Breast epithelium (tissue), 4 donors: Measurements from ENCODE around the gene CLDN12. TPM values are rescaled to one million over a fixed set of nuclear protein-coding genes. Genes with fewer than 3 reads are reported as not detected.

Experiments used
- DNase-seq, 2 donors: peaks; one replicate each; pipeline ENCODE4 v3.0.0-alpha.2; 2019; ENCODE audit warnings: low spot score in 2 of 2
- H3K27ac ChIP-seq, 2 donors: fragments of 200-600 bp; sonication (generic) in 1 of 2; one replicate each; pipeline ENCODE4 v1.5.1; 2016 to 2019; ENCODE audit warnings: mild to moderate bottlenecking in 1 of 2
- H3K27me3 ChIP-seq, 2 donors: fragments of 200-600 bp; sonication (generic) in 1 of 2; one replicate each; pipeline versions ENCODE4 v1.5.1 to v1.6.0; 2017 to 2019; ENCODE audit warnings: control low read depth in 1 of 2, mild to moderate bottlenecking in 1 of 2
- H3K36me3 ChIP-seq: fragments of 200-600 bp; one replicate; pipeline ENCODE4 v1.5.1; 2019
- H3K4me1 ChIP-seq, 2 donors: fragments of 200-600 bp; sonication (generic); one replicate each; pipeline ENCODE4 v1.5.1; 2016 to 2019; ENCODE audit warnings: control low read depth in 1 of 2
- H3K4me3 ChIP-seq, 3 donors: fragments of 200-600 bp; sonication (generic); 1 replicate in 2 of 3; 2 replicates in 1 of 3; pipeline ENCODE4 v1.5.1; 2016 to 2019; ENCODE audit warnings: mild to moderate bottlenecking in 3 of 3, moderate library complexity in 2 of 3
- H3K9me3 ChIP-seq, 2 donors: fragments of 200-600 bp; sonication (generic) in 1 of 2; one replicate each; pipeline ENCODE4 v1.5.1; 2016 to 2019; ENCODE audit warnings: control low read depth in 1 of 2
- POLR2A ChIP-seq: fragments of 450-650 bp; IDR thresholded peaks from one replicate; pipeline ENCODE4 v1.6.1; 2016; ENCODE audit warnings: antibody characterized with exemption, mild to moderate bottlenecking, moderate library complexity
- POLR2AphosphoS5 ChIP-seq, 3 donors: sonication (generic); formaldehyde crosslinking; IDR thresholded peaks; one replicate each; pipeline ENCODE4 v1.6.1; 2017; ENCODE audit warnings: antibody characterized with exemption in 3 of 3
- intact Hi-C: fragments of 100-400 bp; cut with DNase I; formaldehyde crosslinking; loops from one replicate; pipeline ENCODE4 v1.15.1; 2023; ENCODE audit warnings: low total_unique reads
- total RNA-seq, 3 donors: library from RNA; depleted of rRNA; stranded (reverse); fragments of >200 nt; gene quantifications; one replicate each; pipeline ENCODE4 v1.1.0, GENCODE V29; 2016
- TF ChIP-seq, protein P1 (sequence below), 3 donors: fragments of 450-650 bp; IDR thresholded peaks; one replicate each; pipeline ENCODE4 v1.5.1; 2016 to 2017; ENCODE audit warnings: antibody characterized with exemption in 3 of 3, mild to moderate bottlenecking in 3 of 3, moderate library complexity in 3 of 3

The CLDN12 gene
- total RNA-seq, 3 donors from 2014 or later: 21.6 to 52.8 (median 43.3) TPM

DNA sequence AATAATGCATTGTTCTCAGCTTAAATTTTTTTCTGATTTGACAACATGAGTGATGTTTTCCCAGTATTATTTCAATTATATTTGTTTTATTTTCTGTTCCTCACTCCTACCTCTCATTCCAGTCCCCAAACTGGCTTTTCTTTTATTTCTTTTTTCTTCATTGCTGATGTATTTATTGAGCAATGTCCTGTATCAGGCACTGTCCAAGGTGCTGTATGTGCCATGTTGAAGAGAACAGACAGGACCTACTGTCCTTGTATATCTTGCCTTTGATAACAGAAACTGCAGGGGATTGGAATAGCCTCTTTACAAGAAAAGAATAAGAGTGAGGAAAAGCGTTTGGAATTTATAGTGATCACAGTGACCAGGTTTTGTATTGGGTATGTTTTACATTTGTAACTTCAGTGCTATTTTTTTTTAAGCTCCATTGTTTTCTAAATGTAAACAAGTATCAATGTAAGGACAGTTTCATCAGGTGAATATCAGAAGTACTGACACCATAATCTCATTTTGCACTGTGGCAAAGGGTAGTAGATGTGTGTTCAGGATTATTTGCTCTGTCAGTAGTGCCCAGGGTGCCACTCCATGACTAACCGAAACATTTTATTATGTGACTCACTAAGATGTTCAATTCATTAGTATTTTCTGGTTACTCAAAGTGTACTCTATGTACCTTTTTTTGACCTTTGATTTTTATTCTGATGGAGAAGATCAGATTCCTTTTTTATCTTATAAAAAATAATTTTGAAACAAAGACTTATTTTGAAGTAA is 15.6 kb upstream of the CLDN12 start:
- intact Hi-C loops: no loop called here
- Histone ChIP-seq H3K27ac (no peak overlapping the region), H3K36me3 (peaks cover 6% of the 10 kb centered on the region)

DNA sequence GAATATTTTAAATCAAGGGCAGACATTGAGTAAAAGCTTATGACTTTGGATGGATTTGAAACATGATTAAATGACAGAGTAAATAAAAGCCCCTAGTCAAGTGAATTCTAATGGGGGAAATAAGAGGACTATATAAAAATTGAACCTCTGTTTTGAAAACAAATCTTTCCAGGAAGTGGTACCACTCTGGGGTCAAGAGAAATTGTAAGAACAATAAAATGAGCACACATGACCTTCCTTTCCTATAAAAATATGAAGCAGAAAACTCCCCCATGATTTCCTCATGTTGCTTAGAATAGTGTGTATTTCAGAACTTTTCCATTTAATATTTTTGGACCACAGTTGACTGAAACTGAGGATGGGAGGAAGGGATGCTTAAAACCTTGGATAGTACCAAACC is 12.3 kb upstream of the CLDN12 start:
- no peak for DNase-seq
- no peak overlapping the region for H3K4me3 ChIP-seq
- intact Hi-C loops: no loop called here
- H3K9me3 ChIP-seq: no peaks in the 10 kb centered on the region
- TF ChIP-seq, protein P1, sequence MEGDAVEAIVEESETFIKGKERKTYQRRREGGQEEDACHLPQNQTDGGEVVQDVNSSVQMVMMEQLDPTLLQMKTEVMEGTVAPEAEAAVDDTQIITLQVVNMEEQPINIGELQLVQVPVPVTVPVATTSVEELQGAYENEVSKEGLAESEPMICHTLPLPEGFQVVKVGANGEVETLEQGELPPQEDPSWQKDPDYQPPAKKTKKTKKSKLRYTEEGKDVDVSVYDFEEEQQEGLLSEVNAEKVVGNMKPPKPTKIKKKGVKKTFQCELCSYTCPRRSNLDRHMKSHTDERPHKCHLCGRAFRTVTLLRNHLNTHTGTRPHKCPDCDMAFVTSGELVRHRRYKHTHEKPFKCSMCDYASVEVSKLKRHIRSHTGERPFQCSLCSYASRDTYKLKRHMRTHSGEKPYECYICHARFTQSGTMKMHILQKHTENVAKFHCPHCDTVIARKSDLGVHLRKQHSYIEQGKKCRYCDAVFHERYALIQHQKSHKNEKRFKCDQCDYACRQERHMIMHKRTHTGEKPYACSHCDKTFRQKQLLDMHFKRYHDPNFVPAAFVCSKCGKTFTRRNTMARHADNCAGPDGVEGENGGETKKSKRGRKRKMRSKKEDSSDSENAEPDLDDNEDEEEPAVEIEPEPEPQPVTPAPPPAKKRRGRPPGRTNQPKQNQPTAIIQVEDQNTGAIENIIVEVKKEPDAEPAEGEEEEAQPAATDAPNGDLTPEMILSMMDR (IDR thresholded peaks at IDR 0.05): no peak
- TF ChIP-seq POLR2AphosphoS5 (IDR thresholded peaks at IDR 0.05) (no peak), POLR2A (no peak)
- H3K4me1 ChIP-seq: no peaks in the 10 kb centered on the region
- H3K27ac ChIP-seq: no peak overlapping the region
- no peaks in the 10 kb centered on the region for H3K27me3 ChIP-seq
- H3K36me3 ChIP-seq: no peaks in the 10 kb centered on the region

More for the DNA sequence above, 15.6 kb upstream of the CLDN12 start:
- H3K4me1 ChIP-seq: no peaks in the 10 kb centered on the region
- no peaks in the 10 kb centered on the region for H3K9me3 ChIP-seq
- DNase-seq: no peak
- no peaks in the 10 kb centered on the region for H3K27me3 ChIP-seq
- H3K4me3 ChIP-seq: no peak overlapping the region
- no peak for TF ChIP-seq POLR2AphosphoS5 (IDR thresholded peaks at IDR 0.05)
- TF ChIP-seq, protein P1 (IDR thresholded peaks at IDR 0.05): no peak
- no peak for TF ChIP-seq POLR2A

DNA sequence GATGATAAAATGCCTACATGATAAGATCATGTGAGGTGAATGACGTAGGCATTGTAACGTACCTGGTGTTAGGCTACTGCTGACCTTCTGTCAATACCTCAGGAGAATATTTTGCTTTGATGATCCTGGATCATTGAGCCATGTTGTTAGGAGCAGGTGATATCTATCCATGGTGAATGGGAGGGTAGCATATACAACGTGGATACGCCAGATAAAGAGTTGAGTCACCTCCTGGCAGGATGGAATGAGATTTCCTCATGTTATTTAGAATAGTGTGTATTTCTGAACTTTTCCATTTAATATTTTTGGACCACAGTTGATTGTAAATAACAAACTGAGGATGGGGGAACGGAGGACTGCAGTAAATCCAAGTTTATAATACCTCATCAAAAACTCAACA is 11.8 kb upstream of the CLDN12 start:
- intact Hi-C loops: no loop called here
- no peak for DNase-seq

DNA sequence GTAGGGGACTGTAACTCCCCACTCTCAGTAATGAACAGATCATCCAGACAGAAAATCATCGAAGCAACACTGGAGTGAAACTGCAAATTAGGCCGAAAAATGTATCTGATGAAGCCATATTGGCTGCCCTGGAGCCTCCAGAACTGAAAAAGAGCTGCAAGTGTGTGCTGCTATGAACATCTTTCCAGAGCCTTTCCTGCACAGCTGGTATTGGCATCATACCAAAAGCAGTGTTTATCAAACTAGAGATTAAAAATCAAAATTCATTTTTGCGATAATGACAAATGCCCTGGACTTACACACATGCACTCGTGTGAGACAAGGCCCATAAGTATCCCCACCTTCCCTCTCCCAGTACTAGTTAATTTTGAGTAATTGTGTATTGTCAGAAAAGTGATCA is 6.8 kb upstream of the CLDN12 start:
- intact Hi-C loops: no loop called here
- H3K27ac ChIP-seq: no peak overlapping the region
- no peak overlapping the region for H3K4me3 ChIP-seq
- TF ChIP-seq POLR2A: no peak
- no peak for TF ChIP-seq POLR2AphosphoS5 (IDR thresholded peaks at IDR 0.05)
- TF ChIP-seq, protein P1 (IDR thresholded peaks at IDR 0.05): no peak
- no peaks in the 10 kb centered on the region for H3K36me3 ChIP-seq
- DNase-seq: no peak
- H3K4me1 ChIP-seq: no peaks in the 10 kb centered on the region
- no peaks in the 10 kb centered on the region for H3K9me3 ChIP-seq
- no peaks in the 10 kb centered on the region for H3K27me3 ChIP-seq

More for the DNA sequence above, 11.8 kb upstream of the CLDN12 start:
- TF ChIP-seq, protein P1 (IDR thresholded peaks at IDR 0.05): no peak
- Histone ChIP-seq H3K36me3 (no peaks in the 10 kb centered on the region), H3K9me3 (no peaks in the 10 kb centered on the region), H3K4me1 (no peaks in the 10 kb centered on the region), H3K4me3 (no peak overlapping the region), H3K27me3 (no peaks in the 10 kb centered on the region), H3K27ac (no peak overlapping the region)

DNA sequence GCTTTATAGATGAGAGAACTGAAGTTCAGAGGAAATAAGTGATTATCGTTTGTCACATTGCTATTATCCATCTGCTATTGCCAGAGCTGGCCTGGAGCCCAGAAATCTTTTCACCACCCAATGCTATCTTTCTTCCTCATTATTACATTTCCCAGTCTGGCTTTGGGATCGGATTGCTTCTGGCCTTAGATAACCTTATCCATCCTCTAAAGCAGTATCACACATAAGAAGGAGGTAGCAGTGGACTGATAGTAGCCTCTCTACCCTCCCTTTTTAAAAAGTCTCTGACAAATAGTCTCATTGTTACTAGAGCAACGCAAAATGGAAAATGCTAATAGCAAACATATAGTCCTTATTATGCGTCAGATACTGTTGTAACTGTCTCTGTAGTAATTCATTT is 1.3 kb upstream of the CLDN12 start:
- H3K4me3 ChIP-seq: no peak overlapping the region
- TF ChIP-seq POLR2AphosphoS5 (IDR thresholded peaks at IDR 0.05) (no peak), POLR2A (no peak)
- TF ChIP-seq, protein P1 (IDR thresholded peaks at IDR 0.05): no peak
- intact Hi-C loops: no loop called here
- no peaks in the 10 kb centered on the region for H3K36me3 ChIP-seq
- no peak for DNase-seq
- no peaks in the 10 kb centered on the region for H3K9me3 ChIP-seq
- H3K4me1 ChIP-seq: peaks cover 0 to 5% of the 10 kb centered on the region in 2 donors
- no peak overlapping the region for H3K27ac ChIP-seq
- no peaks in the 10 kb centered on the region for H3K27me3 ChIP-seq
